Body of pancreas (tissue), 4 donors: Measurements from ENCODE around the gene SIL1. TPM values are rescaled to one million over a fixed set of nuclear protein-coding genes. Genes with fewer than 3 reads are reported as not detected.

Experiments used
- ATAC-seq: fragments of 150-250 bp; one replicate; pipeline ENCODE4 v1.9.1; 2016
- DNase-seq, 4 donors: peaks; one replicate each; pipeline ENCODE4 v3.0.0-alpha.2; 2019
- H3K27ac ChIP-seq, 4 donors: fragments of 200-600 bp; sonication (generic); 1 replicate in 3 of 4; 2 replicates in 1 of 4; pipeline versions ENCODE4 v1.5.1 to v1.6.1; 2016 to 2019; ENCODE audit warnings: mild to moderate bottlenecking in 1 of 4, mixed read lengths in 1 of 4, moderate library complexity in 1 of 4
- H3K27me3 ChIP-seq, 2 donors: fragments of 200-600 bp; sonication (generic); one replicate each; pipeline ENCODE4 v1.6.0; 2016; ENCODE audit warnings: mild to moderate bottlenecking in 1 of 2
- H3K36me3 ChIP-seq, 2 donors: fragments of 200-600 bp; sonication (generic); replicated peaks in 1 of 2; 2 replicates each; pipeline ENCODE4 v1.5.1; 2016; ENCODE audit warnings: low read depth in 2 of 2; ENCODE audit not compliant: insufficient read depth in 1 of 2
- H3K4me1 ChIP-seq: fragments of 200-600 bp; sonication (generic); one replicate; pipeline ENCODE4 v1.6.0; 2016
- H3K4me3 ChIP-seq, 2 donors: fragments of 200-600 bp; sonication (generic); 1 replicate in 1 of 2; 2 replicates in 1 of 2; pipeline ENCODE4 v1.5.1; 2016 to 2019
- H3K9me3 ChIP-seq, 3 donors: fragments of 200-600 bp; sonication (generic); 1 replicate in 2 of 3; 2 replicates in 1 of 3; pipeline ENCODE4 v1.5.1; 2016
- POLR2A ChIP-seq, 3 donors: fragments of 450-650 bp; IDR thresholded peaks; one replicate each; pipeline ENCODE4 v1.6.1; 2016; ENCODE audit warnings: antibody characterized with exemption in 3 of 3, mild to moderate bottlenecking in 2 of 3
- WGBS, 2 donors: methylation state at CpG; one replicate each; pipeline ENCODE4 v1.1.5; 2017; 5-methylcytosine and 5-hydroxymethylcytosine counted together
- intact Hi-C: fragments of 100-400 bp; cut with DNase I; formaldehyde crosslinking; loops from one replicate; pipeline ENCODE4 v1.15.1; 2023
- total RNA-seq, 2 donors: library from RNA; depleted of rRNA; stranded (reverse); fragments of >200 nt; gene quantifications; one replicate each; pipeline ENCODE4 v1.1.0, GENCODE V29; 2016
- TF ChIP-seq, protein P1 (sequence below), 7 experiments: fragments of 450-650 bp in 4 of 7; fragments of 200-600 bp in 3 of 7; sonication (generic) in 3 of 7; IDR thresholded peaks; one replicate each; pipeline ENCODE4 v1.5.1; 2016 to 2019; ENCODE audit warnings: antibody characterized with exemption in 7 of 7

SIL1 gene
- total RNA-seq, 2 donors from 2014 or later, result 57.6 to 124 TPM

DNA sequence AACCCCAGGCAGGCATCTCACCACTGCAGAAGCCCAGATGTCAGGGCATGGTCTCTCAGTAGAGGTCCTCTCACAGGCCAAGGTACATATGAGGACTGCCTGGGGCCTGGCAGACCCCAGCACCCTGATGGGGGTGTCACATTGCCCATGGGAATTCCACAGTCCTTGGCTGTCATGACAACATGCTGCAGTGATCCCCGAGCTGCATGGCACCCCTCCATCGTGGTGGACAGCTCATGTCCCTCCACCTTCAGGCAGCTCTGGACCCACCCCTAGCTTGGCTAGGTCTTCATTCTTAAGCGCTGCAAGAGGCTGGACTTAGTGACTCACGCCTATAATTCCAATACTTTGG is 249.0 kb downstream of the SIL1 start:
- ATAC-seq, result no peak
- TF ChIP-seq POLR2A (IDR thresholded peaks at IDR 0.05), result no peak
- TF ChIP-seq, protein P1, sequence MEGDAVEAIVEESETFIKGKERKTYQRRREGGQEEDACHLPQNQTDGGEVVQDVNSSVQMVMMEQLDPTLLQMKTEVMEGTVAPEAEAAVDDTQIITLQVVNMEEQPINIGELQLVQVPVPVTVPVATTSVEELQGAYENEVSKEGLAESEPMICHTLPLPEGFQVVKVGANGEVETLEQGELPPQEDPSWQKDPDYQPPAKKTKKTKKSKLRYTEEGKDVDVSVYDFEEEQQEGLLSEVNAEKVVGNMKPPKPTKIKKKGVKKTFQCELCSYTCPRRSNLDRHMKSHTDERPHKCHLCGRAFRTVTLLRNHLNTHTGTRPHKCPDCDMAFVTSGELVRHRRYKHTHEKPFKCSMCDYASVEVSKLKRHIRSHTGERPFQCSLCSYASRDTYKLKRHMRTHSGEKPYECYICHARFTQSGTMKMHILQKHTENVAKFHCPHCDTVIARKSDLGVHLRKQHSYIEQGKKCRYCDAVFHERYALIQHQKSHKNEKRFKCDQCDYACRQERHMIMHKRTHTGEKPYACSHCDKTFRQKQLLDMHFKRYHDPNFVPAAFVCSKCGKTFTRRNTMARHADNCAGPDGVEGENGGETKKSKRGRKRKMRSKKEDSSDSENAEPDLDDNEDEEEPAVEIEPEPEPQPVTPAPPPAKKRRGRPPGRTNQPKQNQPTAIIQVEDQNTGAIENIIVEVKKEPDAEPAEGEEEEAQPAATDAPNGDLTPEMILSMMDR (IDR thresholded peaks at IDR 0.05), result no peak
- peaks cover 82% of the 10 kb centered on the region for H3K4me1 ChIP-seq

DNA sequence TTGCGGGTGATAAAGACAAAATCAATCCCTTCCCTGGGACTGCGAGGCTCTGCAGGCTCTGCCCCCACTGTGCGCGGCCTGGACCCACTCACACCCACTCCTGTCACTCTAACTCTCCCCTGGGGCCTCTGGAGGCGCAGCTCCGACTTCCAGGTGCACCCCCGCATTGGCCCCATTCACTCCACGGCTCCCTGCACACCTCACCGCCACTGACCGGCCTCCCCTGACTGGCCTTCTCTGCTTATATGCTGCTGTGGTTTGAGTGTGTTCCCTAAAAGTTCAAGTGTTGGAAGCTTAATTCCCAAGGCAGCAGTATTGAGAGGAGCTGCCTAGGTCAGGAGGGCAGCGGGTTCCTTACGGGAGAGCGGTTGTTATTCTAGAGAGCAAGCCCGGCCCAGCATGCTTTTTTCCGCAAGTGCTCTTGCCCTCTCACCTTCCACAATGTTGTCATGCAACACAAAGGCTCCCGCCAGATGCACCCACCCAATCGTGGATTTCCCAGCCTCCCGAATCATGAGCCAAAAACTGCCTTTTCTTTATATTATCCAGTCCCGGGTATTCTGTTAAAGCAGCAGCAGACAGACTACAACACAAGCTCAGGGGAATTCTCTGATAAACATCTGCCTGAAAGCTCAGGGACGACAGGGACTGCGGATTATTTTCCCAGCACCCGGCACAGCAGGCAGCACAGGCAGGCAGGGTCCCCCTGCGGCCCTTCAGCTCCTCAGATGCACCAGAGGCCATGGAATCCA is 249.5 kb downstream of the SIL1 start:
- H3K9me3 ChIP-seq, result no peaks in the 10 kb centered on the region
- H3K36me3 ChIP-seq, result no peaks in the 10 kb centered on the region
- H3K4me1 ChIP-seq, result peaks cover 77% of the 10 kb centered on the region
- ATAC-seq (no peak), DNase-seq (peak in 2 of 4 donors; percentile 14 to 27)
- intact Hi-C loops, result no loop called here
- 61 to 70% methylated on average over 20 to 21 of the region's 23 CpGs for WGBS, 2 donors
- no peak overlapping the region for H3K4me3 ChIP-seq
- peak overlapping the region; percentile 39 to 88 (median 68) for H3K27ac ChIP-seq
- no peaks in the 10 kb centered on the region for H3K27me3 ChIP-seq
- TF ChIP-seq, protein P1 (IDR thresholded peaks at IDR 0.05), result no peak
- no peak for TF ChIP-seq POLR2A (IDR thresholded peaks at IDR 0.05)

More for the DNA sequence above, 249.0 kb downstream of the SIL1 start:
- Histone ChIP-seq H3K36me3 (no peaks in the 10 kb centered on the region), H3K27ac (peak overlapping the region; percentile 39 to 88 (median 68)), H3K27me3 (no peaks in the 10 kb centered on the region), H3K9me3 (no peaks in the 10 kb centered on the region), H3K4me3 (no peak overlapping the region)
- DNase-seq, result peak in 2 of 4 donors; percentile 6 to 15
- 63 to 80% methylated on average over 1 to 4 of the region's 4 CpGs for WGBS, 2 donors
- intact Hi-C loops, result no loop called here

DNA sequence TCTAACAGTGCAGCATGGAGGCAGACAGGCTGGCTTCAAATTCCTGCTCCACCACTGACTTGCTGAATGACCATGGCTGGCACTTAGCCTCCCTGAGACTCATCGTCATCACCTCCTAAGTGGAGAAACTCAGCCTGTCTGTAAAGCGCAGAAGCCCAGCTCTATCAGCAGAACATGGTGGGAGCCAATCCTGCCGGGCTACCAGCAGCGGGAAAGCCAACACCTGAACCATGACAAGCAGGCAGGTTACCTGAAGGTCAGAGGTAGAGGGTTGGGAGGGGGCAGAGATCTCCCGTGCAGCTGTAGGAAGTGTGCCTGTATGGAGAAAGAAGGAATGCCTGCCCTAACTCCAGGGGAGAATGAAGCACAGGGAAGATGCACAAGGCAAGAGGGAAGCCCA is 250.4 kb downstream of the SIL1 start:
- peaks cover 68% of the 10 kb centered on the region for H3K4me1 ChIP-seq

DNA sequence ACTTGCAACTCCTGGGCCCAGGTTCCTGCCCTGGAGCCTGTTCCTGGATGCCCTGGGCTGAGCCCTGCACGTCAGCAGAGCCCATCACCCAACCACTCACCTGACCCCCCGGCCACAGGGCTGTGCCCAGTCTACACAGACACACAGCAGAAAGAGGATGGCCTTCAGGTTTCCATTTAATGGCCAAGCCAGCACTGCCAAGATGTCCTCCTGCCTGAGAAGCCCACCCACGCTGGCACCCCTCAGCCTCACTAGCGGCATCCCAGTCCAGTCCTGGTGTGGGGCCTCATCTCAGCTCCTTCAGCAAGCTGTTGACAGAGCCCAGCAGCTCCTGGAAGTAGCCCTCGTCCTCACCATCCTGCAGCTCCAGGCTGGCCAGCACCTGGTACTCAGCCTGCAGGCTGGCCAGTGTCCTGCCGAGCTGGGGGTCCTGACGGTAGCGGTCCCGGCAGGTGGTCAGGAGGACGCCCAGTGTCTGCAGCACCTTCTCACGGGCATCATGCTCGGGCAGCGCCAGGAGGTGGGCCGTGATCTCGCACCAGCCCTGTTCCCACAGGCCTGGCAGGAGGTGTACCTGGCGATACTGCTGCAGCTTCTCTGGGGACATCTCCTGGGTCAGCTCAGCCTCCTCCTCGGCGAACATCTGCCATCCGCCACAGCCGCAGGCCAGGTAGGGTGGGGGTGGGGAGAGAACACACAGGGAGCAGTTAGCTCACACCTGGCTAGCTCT is 251.2 kb downstream of the SIL1 start:
- no peak for ATAC-seq
- peak in 1 of 4 donors; percentile 11 for DNase-seq
- Histone ChIP-seq H3K9me3 (no peaks in the 10 kb centered on the region), H3K27me3 (no peaks in the 10 kb centered on the region), H3K4me3 (no peak overlapping the region), H3K4me1 (peaks cover 60% of the 10 kb centered on the region), H3K27ac (peak overlapping the region; percentile 22 to 88 (median 44)), H3K36me3 (no peaks in the 10 kb centered on the region)
- 95 to 100% methylated on average over 2 to 20 of the region's 20 CpGs for WGBS, 2 donors
- intact Hi-C loops, result no loop called here
- no peak for TF ChIP-seq POLR2A (IDR thresholded peaks at IDR 0.05)
- TF ChIP-seq, protein P1 (IDR thresholded peaks at IDR 0.05), result no peak

More for the DNA sequence above, 250.4 kb downstream of the SIL1 start:
- Histone ChIP-seq H3K4me3 (no peak overlapping the region), H3K27ac (peak overlapping the region; percentile 22 to 88 (median 64)), H3K27me3 (no peaks in the 10 kb centered on the region), H3K9me3 (no peaks in the 10 kb centered on the region), H3K36me3 (no peaks in the 10 kb centered on the region)
- DNase-seq, result peak; percentile 58 to 85 (median 74)
- 41 to 46% methylated on average over 5 of the region's 5 CpGs for WGBS, 2 donors
- ATAC-seq, result peak; percentile 41
- TF ChIP-seq, protein P1 (IDR thresholded peaks at IDR 0.05), result no peak
- TF ChIP-seq POLR2A (IDR thresholded peaks at IDR 0.05), result no peak
- intact Hi-C loops, result no loop called here
